OCI-M2 (cell line): ENCODE results near the gene LMF2.

Experiments used
- DNase-seq: peaks from one replicate; lab custom pipeline; 2025; ENCODE audit not compliant: unreplicated experiment; lab: John Stamatoyannopoulos, UW

The LMF2 gene

GRCh38 chr22:50505276-50505775, 2.2 kb downstream of the LMF2 start:
- no peak for DNase-seq

DNA sequence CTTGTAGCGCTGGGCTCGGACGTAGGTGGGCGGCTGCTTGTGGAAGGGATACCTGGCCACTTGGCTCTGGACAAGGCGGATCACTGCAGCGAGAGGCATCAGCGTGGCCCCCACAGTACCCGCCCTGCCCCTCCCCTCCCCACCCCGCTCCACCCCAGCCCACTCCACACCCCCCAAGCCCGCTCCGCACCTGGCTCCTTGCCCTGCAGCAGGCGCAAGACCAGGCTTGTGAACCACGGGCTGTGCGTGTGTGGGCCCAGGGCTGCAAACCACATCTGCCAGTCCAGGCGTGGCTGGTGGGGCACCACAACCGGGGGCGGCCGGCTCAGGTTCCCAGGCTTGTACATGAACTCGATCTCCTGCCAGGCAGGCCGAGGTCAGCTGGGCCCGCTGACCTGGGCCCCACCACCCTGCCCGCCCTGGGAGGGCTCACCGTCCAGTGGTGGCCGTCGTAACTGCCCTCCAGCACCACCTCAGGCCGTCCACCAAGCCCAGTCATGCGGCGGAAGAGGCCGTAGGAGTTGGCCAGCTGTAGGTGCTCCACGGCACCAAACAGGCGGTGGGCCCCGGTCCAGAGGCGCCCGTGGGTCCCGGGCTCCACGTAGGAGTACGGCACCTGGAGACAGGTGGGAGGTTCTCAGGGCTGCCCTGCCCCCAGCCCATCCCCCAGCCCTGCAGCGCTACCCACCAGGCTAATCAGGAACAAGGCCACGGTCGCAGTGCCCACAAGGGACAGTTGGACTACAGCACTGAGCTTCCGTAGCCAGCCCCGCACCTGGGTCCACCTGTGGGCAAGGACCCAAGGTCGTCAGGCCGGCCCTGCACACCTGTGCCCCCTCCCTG, 2.9 kb downstream of the LMF2 start:
- DNase-seq: no peak

GRCh38 chr22:50503475-50504145, 3.9 kb downstream of the LMF2 start:
- DNase-seq: no peak

DNA sequence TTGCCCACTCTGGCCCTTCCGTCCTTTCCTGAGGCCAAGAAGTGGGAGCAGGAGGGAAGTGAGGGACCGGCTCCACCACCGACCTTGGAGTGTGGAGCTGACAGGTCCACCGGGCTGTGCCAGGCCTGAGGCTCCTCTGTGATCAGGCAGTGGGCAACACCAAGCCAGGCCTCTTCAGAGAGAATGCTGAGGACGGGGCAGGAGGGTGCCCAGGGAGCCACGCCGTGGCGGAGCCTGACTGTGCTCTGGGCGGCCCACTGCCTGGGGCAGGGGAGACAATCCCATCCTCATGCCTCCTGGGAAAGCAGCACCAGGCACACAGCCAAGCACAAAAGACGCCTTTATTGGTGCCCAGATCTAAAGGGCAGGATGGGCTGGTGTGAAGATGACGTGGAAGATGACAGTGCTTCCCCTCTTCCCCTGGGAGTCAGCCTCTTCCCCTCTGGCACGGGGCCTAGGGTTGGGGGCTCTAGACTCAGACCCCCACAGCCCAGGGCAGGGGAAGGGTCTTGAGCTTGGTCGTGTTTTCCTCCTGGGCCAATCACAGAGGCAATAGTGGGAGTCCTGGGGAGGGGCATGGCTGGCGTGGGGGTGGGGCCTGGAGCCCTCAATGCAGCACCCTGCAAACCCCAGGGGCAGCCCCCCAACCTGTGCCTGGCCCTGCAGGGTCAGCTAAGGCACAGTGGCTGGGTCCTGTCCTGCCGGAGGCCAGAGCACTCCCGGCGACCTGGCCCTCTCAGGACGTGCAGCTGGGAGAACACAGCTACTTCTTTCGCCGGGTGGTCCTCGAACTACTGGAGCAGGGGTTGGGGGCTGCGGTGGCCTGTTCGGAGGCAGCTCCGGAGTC, 4.7 kb downstream of the LMF2 start:
- DNase-seq: no peak

DNA sequence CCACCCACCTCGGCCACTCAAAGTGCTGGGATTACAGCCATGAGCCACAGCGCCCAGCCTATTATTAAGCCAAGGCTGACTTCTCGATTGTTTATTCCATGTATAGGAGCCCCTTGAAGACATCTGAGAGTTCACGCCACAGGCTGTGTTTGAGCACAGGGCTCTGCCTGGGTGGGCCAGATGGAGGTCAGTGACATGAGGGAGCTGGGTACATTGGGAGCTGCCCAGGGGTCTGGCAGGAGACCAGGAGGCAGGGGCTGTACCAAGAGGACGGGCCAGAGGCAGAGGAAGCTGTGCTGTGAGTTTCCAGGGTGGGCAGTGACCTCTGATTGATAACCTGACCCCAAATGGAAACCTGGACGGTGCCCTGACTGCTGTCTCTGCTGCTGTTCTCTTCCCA, 5.4 kb downstream of the LMF2 start:
- no peak for DNase-seq

- no peak for DNase-seq
Observed at GRCh38 chr22:50500452-50500851, 7.0 kb downstream of the LMF2 start.

DNA sequence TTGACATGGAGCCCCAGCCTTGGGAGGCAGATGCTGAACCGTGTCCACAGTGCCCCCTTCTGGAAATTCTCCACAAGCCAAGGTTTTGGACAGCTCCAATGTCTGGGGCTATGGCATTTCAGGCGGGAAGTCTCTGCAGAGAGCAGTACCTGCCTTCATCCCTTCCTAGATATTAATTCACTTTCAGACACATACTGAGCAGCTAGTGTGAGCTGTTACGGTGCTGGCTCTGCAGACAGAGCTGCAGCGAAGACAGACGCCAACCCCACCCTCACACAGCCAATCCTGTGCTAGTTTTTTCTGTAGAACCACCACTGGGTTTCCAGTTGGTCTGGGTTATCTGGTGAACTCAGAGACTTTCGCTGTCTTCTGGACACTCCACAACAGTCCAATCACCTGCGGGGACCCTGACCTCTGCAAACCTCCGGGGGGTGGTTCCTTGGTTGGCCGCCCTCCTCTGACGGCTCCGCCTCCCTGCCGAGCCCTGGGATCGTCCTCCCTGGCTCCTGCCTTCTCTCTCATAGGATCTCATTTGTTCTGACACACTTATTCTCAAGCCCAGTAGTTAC, 9.1 kb downstream of the LMF2 start:
- DNase-seq: peak; percentile 35

DNA sequence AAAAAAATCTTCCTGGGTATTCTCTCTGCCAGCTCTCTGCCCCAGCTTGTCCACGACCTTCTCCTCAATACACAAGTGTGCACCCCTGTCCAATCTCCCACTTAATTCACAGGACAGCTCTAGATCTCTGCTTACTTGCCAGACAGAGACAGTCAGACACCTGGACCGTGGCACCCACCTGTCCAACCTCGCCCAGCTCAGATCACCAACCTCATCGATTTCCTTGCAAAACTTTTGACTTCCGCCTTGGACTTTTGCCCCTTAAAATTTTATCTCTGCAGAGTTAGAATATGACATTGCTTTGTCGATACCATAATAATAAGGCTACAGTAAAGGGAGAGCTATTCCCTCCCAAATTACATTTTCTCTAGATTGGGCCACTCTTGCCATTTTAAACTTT, 10.4 kb downstream of the LMF2 start:
- no peak for DNase-seq

GRCh38 chr22:50490531-50491308, 16.8 kb downstream of the LMF2 start:
- DNase-seq: no peak

DNA sequence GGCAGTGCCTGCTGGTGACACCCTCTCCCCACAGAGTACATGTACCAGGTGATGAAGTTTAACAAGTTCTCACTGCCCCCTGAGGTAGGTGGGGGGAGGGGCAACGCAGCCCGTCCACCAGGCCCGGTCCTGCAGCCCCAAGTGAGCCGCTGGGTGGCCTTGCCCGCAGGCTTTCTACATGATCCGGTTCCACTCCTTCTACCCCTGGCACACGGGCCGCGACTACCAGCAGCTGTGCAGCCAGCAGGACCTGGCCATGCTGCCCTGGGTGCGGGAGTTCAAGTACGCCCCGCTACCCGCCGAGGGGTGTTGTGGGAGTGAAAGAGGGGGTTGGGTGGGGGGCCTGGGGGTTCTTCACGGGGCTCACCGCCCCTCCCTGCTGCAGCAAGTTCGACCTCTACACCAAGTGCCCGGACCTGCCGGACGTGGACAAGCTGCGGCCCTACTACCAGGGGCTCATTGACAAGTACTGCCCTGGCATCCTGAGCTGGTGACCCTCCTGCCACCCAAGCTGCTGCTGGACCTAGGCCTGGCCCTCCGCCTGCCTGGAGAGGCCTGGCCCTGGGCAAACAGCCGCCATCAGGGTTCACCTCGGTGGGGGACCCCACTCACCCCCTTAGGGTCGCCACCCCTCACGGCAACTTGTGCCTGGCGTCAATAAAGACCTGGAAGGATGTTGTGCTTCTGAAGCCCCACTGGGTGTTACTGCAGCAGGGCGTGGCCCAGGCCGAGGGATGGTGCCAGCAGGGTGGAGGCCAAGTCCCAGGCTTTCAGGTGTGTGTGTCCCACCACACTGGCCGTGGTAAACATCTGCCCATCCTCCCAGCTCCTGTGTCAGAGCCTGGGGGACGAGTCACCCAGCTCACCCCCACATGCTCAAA, 17.9 kb downstream of the LMF2 start:
- no peak for DNase-seq

- DNase-seq: no peak
Observed at GRCh38 chr22:50488886-50489285, 18.6 kb downstream of the LMF2 start.

GRCh38 chr22:50488006-50488677, 19.4 kb downstream of the LMF2 start:
- DNase-seq: no peak

DNA sequence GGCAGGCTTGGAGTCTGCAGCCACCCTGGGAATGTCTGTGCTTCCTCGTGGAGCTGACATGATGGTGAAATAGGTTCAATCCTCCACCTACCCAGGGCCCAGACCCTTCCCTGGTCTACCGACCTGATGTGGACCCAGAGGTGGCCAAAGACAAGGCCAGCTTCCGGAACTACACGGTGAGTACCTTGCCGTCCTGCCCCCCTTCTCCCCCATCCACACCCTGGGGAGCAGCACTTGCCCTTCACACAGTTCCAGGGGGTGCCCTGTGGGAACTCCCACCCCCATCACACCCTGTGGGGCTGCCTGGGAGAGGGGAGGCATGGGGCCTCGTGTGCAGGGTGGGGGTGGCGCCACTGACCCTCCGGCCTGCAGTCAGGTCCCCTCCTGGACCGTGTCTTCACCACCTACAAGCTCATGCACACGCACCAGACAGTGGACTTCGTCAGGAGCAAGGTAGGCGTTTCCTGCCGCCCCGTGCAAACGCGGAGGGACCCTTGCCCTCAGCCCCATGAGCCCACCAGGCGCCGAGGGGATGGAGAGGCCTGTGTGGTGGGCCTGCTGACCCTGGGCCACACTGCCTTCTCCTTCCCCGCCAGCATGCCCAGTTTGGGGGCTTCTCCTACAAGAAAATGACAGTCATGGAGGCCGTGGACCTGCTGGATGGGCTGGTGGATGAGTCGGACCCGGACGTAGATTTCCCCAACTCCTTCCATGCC, 20.1 kb downstream of the LMF2 start:
- no peak for DNase-seq

DNA sequence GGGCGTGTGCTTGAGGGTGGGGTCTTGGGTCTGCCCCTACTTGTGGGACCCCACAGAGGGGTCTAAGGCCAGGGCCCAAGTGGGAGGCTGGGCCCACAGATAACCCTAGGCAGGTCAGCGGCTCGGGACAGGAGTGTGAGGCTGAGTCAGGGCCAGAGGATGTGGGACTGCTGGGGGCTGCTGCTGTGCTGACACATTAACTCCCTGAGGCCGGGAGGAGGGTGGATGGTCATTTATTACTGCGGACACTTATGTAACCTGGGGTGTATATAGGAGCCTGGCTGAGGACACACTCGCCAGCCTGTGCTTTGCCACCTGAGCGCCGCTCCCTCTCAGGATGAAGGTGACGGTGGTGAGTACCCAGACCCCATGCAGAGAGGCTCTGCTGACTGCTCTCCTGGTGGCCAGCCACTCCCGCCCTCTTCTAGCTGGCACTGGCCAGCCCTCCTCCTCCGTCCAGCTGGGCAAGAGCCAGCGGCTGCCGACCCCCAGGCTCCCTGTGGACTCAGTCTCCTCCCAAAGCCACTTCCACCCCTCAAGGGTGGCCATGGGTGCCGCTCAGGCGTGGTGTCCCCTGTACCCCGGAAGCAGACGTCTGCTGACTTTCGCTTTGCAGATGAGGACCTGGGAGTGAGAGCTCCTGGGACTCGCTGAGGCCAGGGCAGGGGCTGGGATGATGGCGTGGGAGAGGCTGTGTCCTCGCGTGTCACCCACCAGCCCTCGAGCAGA, 20.8 kb downstream of the LMF2 start, which contains the start of gene MIOX:
Gene MIOX, plus strand, starts transcription at position 299 of the 729 bp plus-strand sequence. Its CDS starts 39 bp downstream, at position 338.
- DNase-seq: no peak

- no peak for DNase-seq
Observed at GRCh38 chr22:50485221-50486131, 22.0 kb downstream of the LMF2 start.
